ENCODE measurements around the gene BTN1A1. TPM values are rescaled to one million over a fixed set of nuclear protein-coding genes. Genes with fewer than 3 reads are reported as not detected.

Gene BTN1A1
- total and polyA plus RNA-seq, 9 of the 15 experiments (the other 6 are each of a cell fraction or from before 2014, with no cell fraction given), result 0.01 to 0.15 (median 0.06) TPM; not detected in 4

DNA sequence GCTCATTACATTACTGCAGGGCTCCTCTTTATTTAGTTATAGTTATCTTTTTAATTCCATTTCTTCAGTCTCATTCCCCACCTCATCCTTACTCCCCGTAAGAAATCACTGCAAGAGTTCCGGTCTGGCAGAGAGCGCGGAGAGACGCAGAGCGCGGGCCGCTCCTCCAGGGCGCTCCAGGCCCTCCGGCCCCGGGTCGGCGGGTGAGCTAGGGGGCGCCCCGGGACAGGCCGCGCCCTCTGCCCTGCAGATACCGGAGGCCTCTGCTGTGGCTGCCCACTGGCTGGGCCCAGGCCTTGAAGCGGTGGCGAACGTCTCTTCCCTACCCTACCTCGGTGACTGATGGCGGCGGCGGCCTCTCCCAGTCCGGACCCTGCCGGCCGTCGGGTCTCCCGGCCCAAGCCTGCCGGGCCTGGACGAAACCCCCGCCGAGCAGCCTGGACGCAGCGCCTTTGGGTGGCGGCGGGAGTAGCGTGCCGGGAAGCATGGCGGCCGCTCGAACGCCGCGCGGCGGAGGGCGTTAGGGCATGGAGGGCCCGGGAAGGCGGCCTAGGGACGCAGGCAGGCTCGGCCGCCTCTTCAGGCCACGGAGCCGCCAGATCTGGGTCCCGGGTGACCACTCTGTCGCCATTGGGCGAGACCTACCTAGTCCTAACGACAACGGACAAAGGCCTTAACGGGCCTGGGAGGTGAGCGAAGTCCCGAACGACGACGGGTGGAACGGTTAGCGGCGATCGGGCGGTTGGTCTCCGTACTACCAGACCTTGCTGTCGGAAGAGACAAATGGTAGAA is 21.7 kb downstream of the BTN1A1 start (continued):
- TF ChIP-seq HNRNPUL1 (IDR thresholded peaks at IDR 0.05; ENCODE audit: low read length) (no peak), ZNF384 (IDR thresholded peaks at IDR 0.05; ENCODE audit: low read depth, low read length) (no peak), POLR2AphosphoS2 (IDR thresholded peaks at IDR 0.05; ENCODE audit: low read length) (no peak), PHTF2 (CRISPR knock-in tag; IDR thresholded peaks at IDR 0.05) (0 out of 2 replicates have a peak, but pooled peaks have one; percentile 36), ELF4 (CRISPR knock-in tag; IDR thresholded peaks at IDR 0.05) (no peak), NCOA2 (IDR thresholded peaks at IDR 0.05; ENCODE audit: partially characterized antibody in 2 of 2) (no peak), SREBF1 (IDR thresholded peaks at IDR 0.05; ENCODE audit: borderline replicate concordance, low read depth, low read length) (no peak), XRCC3 (IDR thresholded peaks at IDR 0.05) (no peak), STAT5A (IDR thresholded peaks at IDR 0.05; ENCODE audit: borderline replicate concordance, low read length) (no peak), THRAP3 (IDR thresholded peaks at IDR 0.05; ENCODE audit: borderline replicate concordance) (no peak; the same call in 1 of the 2 replicates), RFX1 (IDR thresholded peaks at IDR 0.05) (no peak), SREBF2 (CRISPR knock-in tag; IDR thresholded peaks at IDR 0.05) (no peak), ETV6 (IDR thresholded peaks at IDR 0.05; ENCODE audit: borderline replicate concordance in 1 of 2, low read depth in 2 of 2, low read length in 1 of 2) (no peak), ETV6 (CRISPR knock-in tag; IDR thresholded peaks at IDR 0.05; ENCODE audit: borderline replicate concordance) (no peak), FOSL1 (tag; conservative IDR thresholded peaks at IDR 0.05) (no peak), SMARCB1 (IDR thresholded peaks at IDR 0.05; ENCODE audit: insufficient read length, low read depth) (no peak)
- TF ChIP-seq, protein P1, sequence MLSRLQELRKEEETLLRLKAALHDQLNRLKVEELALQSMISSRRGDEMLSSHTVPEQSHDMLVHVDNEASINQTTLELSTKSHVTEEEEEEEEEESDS (CRISPR knock-in tag; IDR thresholded peaks at IDR 0.05), result no peak
- TF ChIP-seq, protein P2, sequence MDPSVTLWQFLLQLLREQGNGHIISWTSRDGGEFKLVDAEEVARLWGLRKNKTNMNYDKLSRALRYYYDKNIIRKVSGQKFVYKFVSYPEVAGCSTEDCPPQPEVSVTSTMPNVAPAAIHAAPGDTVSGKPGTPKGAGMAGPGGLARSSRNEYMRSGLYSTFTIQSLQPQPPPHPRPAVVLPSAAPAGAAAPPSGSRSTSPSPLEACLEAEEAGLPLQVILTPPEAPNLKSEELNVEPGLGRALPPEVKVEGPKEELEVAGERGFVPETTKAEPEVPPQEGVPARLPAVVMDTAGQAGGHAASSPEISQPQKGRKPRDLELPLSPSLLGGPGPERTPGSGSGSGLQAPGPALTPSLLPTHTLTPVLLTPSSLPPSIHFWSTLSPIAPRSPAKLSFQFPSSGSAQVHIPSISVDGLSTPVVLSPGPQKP (CRISPR knock-in tag; IDR thresholded peaks at IDR 0.05), result no peak
- TF ChIP-seq, protein P3, sequence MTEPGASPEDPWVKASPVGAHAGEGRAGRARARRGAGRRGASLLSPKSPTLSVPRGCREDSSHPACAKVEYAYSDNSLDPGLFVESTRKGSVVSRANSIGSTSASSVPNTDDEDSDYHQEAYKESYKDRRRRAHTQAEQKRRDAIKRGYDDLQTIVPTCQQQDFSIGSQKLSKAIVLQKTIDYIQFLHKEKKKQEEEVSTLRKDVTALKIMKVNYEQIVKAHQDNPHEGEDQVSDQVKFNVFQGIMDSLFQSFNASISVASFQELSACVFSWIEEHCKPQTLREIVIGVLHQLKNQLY (CRISPR knock-in tag; conservative IDR thresholded peaks at IDR 0.05), result peak in 1 of 2 experiments; percentile 10; a peak in 1 of 4 replicates
- TF ChIP-seq, protein P4, sequence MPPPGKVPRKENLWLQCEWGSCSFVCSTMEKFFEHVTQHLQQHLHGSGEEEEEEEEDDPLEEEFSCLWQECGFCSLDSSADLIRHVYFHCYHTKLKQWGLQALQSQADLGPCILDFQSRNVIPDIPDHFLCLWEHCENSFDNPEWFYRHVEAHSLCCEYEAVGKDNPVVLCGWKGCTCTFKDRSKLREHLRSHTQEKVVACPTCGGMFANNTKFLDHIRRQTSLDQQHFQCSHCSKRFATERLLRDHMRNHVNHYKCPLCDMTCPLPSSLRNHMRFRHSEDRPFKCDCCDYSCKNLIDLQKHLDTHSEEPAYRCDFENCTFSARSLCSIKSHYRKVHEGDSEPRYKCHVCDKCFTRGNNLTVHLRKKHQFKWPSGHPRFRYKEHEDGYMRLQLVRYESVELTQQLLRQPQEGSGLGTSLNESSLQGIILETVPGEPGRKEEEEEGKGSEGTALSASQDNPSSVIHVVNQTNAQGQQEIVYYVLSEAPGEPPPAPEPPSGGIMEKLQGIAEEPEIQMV (tag; conservative IDR thresholded peaks at IDR 0.05; ENCODE audit: low read depth), result 0 out of 2 replicates have a peak, but pooled peaks have one; percentile 4
- TF ChIP-seq, protein P5, sequence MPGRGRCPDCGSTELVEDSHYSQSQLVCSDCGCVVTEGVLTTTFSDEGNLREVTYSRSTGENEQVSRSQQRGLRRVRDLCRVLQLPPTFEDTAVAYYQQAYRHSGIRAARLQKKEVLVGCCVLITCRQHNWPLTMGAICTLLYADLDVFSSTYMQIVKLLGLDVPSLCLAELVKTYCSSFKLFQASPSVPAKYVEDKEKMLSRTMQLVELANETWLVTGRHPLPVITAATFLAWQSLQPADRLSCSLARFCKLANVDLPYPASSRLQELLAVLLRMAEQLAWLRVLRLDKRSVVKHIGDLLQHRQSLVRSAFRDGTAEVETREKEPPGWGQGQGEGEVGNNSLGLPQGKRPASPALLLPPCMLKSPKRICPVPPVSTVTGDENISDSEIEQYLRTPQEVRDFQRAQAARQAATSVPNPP (IDR thresholded peaks at IDR 0.05; ENCODE audit: borderline replicate concordance, insufficient read depth, insufficient read length), result no peak
- TF ChIP-seq, protein P6, sequence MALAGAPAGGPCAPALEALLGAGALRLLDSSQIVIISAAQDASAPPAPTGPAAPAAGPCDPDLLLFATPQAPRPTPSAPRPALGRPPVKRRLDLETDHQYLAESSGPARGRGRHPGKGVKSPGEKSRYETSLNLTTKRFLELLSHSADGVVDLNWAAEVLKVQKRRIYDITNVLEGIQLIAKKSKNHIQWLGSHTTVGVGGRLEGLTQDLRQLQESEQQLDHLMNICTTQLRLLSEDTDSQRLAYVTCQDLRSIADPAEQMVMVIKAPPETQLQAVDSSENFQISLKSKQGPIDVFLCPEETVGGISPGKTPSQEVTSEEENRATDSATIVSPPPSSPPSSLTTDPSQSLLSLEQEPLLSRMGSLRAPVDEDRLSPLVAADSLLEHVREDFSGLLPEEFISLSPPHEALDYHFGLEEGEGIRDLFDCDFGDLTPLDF (CRISPR knock-in tag; IDR thresholded peaks at IDR 0.05), result peak; percentile 56; the same call in 1 of the 2 replicates
